Endothelial cell of umbilical vein (primary cell): ENCODE measurements around the gene SLC49A4. TPM values are rescaled to one million over a fixed set of nuclear protein-coding genes. Genes with fewer than 3 reads are reported as not detected.

Source experiments
- BruUV-seq: library from RNA; stranded (reverse); fragments of 400-500 nt; replicated peaks from 2 replicates; lab custom pipeline; 2021; lab: Mats Ljungman, UMichigan
- CTCF ChIA-PET: fragments of 300-600, 350-600 bp; sonication (Branson Sonifier 250); formaldehyde crosslinking; loops from one replicate; lab custom pipeline; 2021; ENCODE audit warnings: antibody characterized with exemption, inconsistent platforms; lab: Charles Lee
- POLR2A ChIA-PET: fragments of 300-600, 350-600 bp; sonication (Branson Sonifier 250); formaldehyde crosslinking; loops from one replicate; lab custom pipeline; 2021; ENCODE audit warnings: antibody characterized with exemption, inconsistent platforms; lab: Charles Lee
- DNase-seq: peaks from one replicate; pipeline ENCODE4 v3.0.0-alpha.2; 2011; ENCODE audit warnings: low read depth, low spot score
- FAIRE-seq: peaks from 2 replicates; lab custom pipeline; 2011; peaks lifted over from hg19 to GRCh38; lab: Jason Lieb, UNC
- H2AFZ ChIP-seq: 2 replicates; pipeline ENCODE4 v1.6.0; 2012; ENCODE audit warnings: low read depth, low read length, control low read depth, inconsistent platforms
- H3K27ac ChIP-seq: 2 replicates; pipeline ENCODE4 v1.5.1; 2011; ENCODE audit warnings: low read depth, mild to moderate bottlenecking, control low read depth, low read length, moderate library complexity; ENCODE audit not compliant: insufficient read depth
- H3K27me3 ChIP-seq, 2 experiments: 2 replicates each; pipeline versions ENCODE4 v1.6.0 to v1.6.1; 2011; ENCODE audit warnings: low read length in 2 of 2, mixed read lengths in 1 of 2; ENCODE audit not compliant: control insufficient read depth in 2 of 2, insufficient read depth in 2 of 2
- H3K36me3 ChIP-seq, 2 experiments: 2 replicates in 1 of 2; 3 replicates in 1 of 2; pipeline ENCODE4 v1.5.1; 2011; ENCODE audit warnings: low read length in 2 of 2, mild to moderate bottlenecking in 1 of 2, moderate library complexity in 1 of 2; ENCODE audit not compliant: control insufficient read depth in 2 of 2, insufficient read depth in 2 of 2; ENCODE audit errors: extremely low read depth in 1 of 2
- H3K4me1 ChIP-seq: 3 replicates; pipeline ENCODE4 v1.5.1; 2011; ENCODE audit warnings: mild to moderate bottlenecking, low read length; ENCODE audit not compliant: control insufficient read depth, insufficient read depth; ENCODE audit errors: extremely low read depth
- H3K4me2 ChIP-seq: 2 replicates; pipeline ENCODE4 v1.6.1; 2011; ENCODE audit warnings: low read length, control low read depth, mixed read lengths; ENCODE audit not compliant: insufficient read depth
- H3K4me3 ChIP-seq, 3 experiments: fragments of 200-600 bp in 1 of 3; sonication (generic), shearing (Covaris generic) in 1 of 3; replicated peaks in 1 of 3; 2 replicates each; pipeline ENCODE4 v1.5.1; 2011 to 2016; ENCODE audit warnings: control low read depth in 3 of 3, low read length in 3 of 3, mild to moderate bottlenecking in 2 of 3, inconsistent platforms in 1 of 3, low read depth in 1 of 3, moderate library complexity in 1 of 3; ENCODE audit not compliant: insufficient read depth in 1 of 3
- H3K79me2 ChIP-seq: 2 replicates; pipeline ENCODE4 v1.6.0; 2012; ENCODE audit warnings: low read length, inconsistent platforms; ENCODE audit not compliant: control insufficient read depth, insufficient read depth
- H3K9ac ChIP-seq: replicated peaks from 2 replicates; pipeline ENCODE3; 2011; ENCODE audit warnings: low read length, control low read depth; ENCODE audit not compliant: insufficient read depth; ENCODE audit errors: extremely low read depth
- H3K9me1 ChIP-seq: replicated peaks from 3 replicates; pipeline ENCODE4 v1.6.0; 2011; ENCODE audit warnings: mild to moderate bottlenecking, low read length; ENCODE audit not compliant: control insufficient read depth, insufficient read depth; ENCODE audit errors: extremely low read depth
- H3K9me3 ChIP-seq: replicated peaks from 2 replicates; pipeline ENCODE4 v1.5.1; 2012; ENCODE audit warnings: low read length, inconsistent platforms; ENCODE audit not compliant: control insufficient read depth, insufficient read depth
- H4K20me1 ChIP-seq: replicated peaks from 2 replicates; pipeline ENCODE3; 2011; ENCODE audit warnings: mild to moderate bottlenecking, low read length; ENCODE audit not compliant: control insufficient read depth, insufficient read depth; ENCODE audit errors: extremely low read depth
- EZH2 ChIP-seq: IDR thresholded peaks from 2 replicates; pipeline ENCODE4 v1.6.1; 2012; ENCODE audit warnings: borderline replicate concordance, low read depth, mild to moderate bottlenecking, moderate library complexity, low read length, inconsistent platforms; ENCODE audit not compliant: severe bottlenecking
- FOS ChIP-seq: IDR thresholded peaks from 2 replicates; pipeline ENCODE4 v1.6.1; 2011; ENCODE audit warnings: mild to moderate bottlenecking, low read length, moderate library complexity, borderline replicate concordance; ENCODE audit not compliant: insufficient read depth
- GATA2 ChIP-seq: IDR thresholded peaks from 2 replicates; pipeline ENCODE4 v1.7.0; 2011; ENCODE audit warnings: low read depth, mild to moderate bottlenecking, moderate library complexity, mixed read lengths, low read length; ENCODE audit not compliant: insufficient read length, insufficient read depth
- MYC ChIP-seq: IDR thresholded peaks from one replicate; pipeline ENCODE4 v1.6.1; 2011; ENCODE audit warnings: mild to moderate bottlenecking, low read depth, low read length
- POLR2A ChIP-seq: IDR thresholded peaks from 2 replicates; pipeline ENCODE4 v1.6.1; 2012; ENCODE audit warnings: low read depth, mild to moderate bottlenecking, control low read depth, low read length
- dilution Hi-C: fragments of 300-500 bp; cut with MboI; formaldehyde crosslinking; loops from one replicate; pipeline ENCODE4 v1.15.0; 2019; ENCODE audit warnings: low sequenced_read_pairs; ENCODE audit not compliant: extremely low pct_ligation_motif_present
- intact Hi-C: fragments of 100-400 bp; cut with micrococcal nuclease; formaldehyde crosslinking; loops from one replicate; pipeline ENCODE4 v1.10.0; 2022
- polyA plus RNA-seq, 4 experiments: library from polyadenylated mRNA; depleted of rRNA in 3 of 4; stranded (reverse) in 3 of 4; unstranded in 1 of 4; fragments of >200 nt; gene quantifications; 2 replicates each; pipeline versions ENCODE4 v1.2.1 to v1.2.3, GENCODE V29; 2011 to 2012; ENCODE audit warnings: missing spikeins in 1 of 4
- total RNA-seq: library from RNA; stranded (reverse); gene quantifications from 2 replicates; pipeline ENCODE4 v1.2.3, GENCODE V29; 2021
- TF ChIP-seq, protein P1 (sequence below), 2 donors: IDR thresholded peaks; 1 replicate in 1 of 2; 2 replicates in 1 of 2; pipeline ENCODE4 v1.5.1; 2011; ENCODE audit warnings: low read length in 2 of 2, mild to moderate bottlenecking in 2 of 2, moderate library complexity in 2 of 2, control low read depth in 1 of 2, inconsistent platforms in 1 of 2, low read depth in 1 of 2; ENCODE audit not compliant: insufficient read depth in 1 of 2; ENCODE audit errors: extremely low read depth in 1 of 2

Gene SLC49A4
- total and polyA plus RNA-seq, 2 donors (not counting 3 experiments of a cell fraction or from before 2014, with no cell fraction given), result 10.9 to 11.6 TPM

DNA sequence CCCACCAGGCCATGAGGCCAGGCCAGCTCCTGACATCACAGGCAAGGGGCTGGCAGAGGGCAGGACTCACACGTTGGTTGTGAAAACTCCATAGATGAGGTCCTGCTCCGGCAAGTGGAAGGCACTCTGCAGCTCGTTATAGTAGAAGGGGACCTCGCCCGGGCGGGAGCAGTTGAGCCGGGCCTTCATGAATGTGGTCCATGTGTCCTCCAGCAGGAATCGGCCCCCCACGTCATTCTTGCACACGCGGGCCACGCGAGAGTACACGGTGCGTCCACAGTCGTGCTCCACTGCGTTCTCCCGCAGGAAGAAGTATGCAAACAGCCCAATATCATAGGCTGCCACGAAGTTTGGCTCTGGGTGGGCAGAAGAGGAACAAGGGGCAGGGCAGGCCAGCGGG, 131.5 kb downstream of the SLC49A4 start:
- intact Hi-C loops, result no loop called here
- POLR2A ChIA-PET, result no interaction called here
- Histone ChIP-seq H3K9me3 (no peaks in the 10 kb centered on the region), H2AFZ (no peak overlapping the region), H3K79me2 (no peaks in the 10 kb centered on the region), H3K4me1 (no peaks in the 10 kb centered on the region), H3K4me2 (no peak overlapping the region), H3K36me3 (no peaks in the 10 kb centered on the region), H4K20me1 (no peaks in the 10 kb centered on the region), H3K4me3 (no peak overlapping the region), H3K27ac (no peak overlapping the region), H3K9me1 (no peaks in the 10 kb centered on the region), H3K27me3 (peaks cover 23 to 28% of the 10 kb centered on the region in 2 experiments), H3K9ac (no peak overlapping the region)
- FAIRE-seq, result no peak
- dilution Hi-C loops, result no loop called here
- TF ChIP-seq MYC (no peak), GATA2 (no peak), FOS (no peak), POLR2A (no peak)
- TF ChIP-seq, protein P1, sequence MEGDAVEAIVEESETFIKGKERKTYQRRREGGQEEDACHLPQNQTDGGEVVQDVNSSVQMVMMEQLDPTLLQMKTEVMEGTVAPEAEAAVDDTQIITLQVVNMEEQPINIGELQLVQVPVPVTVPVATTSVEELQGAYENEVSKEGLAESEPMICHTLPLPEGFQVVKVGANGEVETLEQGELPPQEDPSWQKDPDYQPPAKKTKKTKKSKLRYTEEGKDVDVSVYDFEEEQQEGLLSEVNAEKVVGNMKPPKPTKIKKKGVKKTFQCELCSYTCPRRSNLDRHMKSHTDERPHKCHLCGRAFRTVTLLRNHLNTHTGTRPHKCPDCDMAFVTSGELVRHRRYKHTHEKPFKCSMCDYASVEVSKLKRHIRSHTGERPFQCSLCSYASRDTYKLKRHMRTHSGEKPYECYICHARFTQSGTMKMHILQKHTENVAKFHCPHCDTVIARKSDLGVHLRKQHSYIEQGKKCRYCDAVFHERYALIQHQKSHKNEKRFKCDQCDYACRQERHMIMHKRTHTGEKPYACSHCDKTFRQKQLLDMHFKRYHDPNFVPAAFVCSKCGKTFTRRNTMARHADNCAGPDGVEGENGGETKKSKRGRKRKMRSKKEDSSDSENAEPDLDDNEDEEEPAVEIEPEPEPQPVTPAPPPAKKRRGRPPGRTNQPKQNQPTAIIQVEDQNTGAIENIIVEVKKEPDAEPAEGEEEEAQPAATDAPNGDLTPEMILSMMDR (IDR thresholded peaks at IDR 0.05; ENCODE audit: extremely low read depth in 1 of 2, insufficient read depth in 1 of 2, low read depth in 1 of 2, low read length in 2 of 2), result no peak
- DNase-seq, result no peak
- CTCF ChIA-PET, result interaction anchor here (1.3 kb wide), 1 partner anchor 10 kb away, joined by 3 read pairs; no protein-coding TSS in a partner anchor
- BruUV-seq, result no TSS peak

DNA sequence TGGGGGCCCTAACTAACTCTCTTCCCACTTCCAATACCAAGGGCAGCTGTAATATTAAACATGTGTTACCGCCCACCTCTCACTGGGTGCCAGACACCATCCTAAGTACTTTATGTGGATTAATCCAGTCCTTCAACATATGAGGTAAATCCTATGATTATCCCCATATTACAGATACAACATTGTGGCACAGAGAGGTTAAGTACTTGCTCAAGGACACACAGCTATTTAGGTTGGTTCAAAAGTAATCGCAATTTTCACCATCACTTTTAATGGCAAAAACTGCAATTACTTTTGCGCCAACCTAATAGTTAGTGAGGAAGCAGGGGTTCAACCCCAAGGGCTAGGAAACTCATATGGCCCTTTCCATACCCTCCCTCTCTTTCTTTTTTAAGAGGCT, 131.9 kb downstream of the SLC49A4 start:
- DNase-seq, result no peak
- intact Hi-C loops (no loop called here), dilution Hi-C loops (no loop called here)
- Histone ChIP-seq H3K9ac (no peak overlapping the region), H3K9me1 (no peaks in the 10 kb centered on the region), H2AFZ (no peak overlapping the region), H3K27me3 (peaks cover 22 to 26% of the 10 kb centered on the region in 2 experiments), H3K4me2 (no peak overlapping the region), H3K4me1 (no peaks in the 10 kb centered on the region), H3K9me3 (no peaks in the 10 kb centered on the region), H3K27ac (no peak overlapping the region), H3K4me3 (no peak overlapping the region), H3K36me3 (no peaks in the 10 kb centered on the region), H3K79me2 (no peaks in the 10 kb centered on the region), H4K20me1 (no peaks in the 10 kb centered on the region)
- TF ChIP-seq, protein P1 (IDR thresholded peaks at IDR 0.05; ENCODE audit: extremely low read depth in 1 of 2, insufficient read depth in 1 of 2, low read depth in 1 of 2, low read length in 2 of 2), result no peak
- no peak for TF ChIP-seq EZH2
- ChIA-PET POLR2A (no interaction called here), CTCF (interaction anchor here (0.6 to 1.3 kb wide), 2 partner anchors 10 to 101 kb away, joined by 3 read pairs; partner anchors contain the start of gene SEMA5B)
- BruUV-seq, result no TSS peak
- no peak for FAIRE-seq
